Stimulated activated CD4-positive, alpha-beta T cell treated with anti-CD3 and anti-CD28 coated beads, Interleukin-1b, Interleukin-23, amount 100 ng/mL, for 24 hours (primary cell): Measurements from ENCODE around the gene UBE2Z.
"Not testable (repeated sequence)": the region's sequence is repeated elsewhere in the genome, so short reads cannot be mapped to it uniquely, and the experiment has no call there.

ENCODE experiments used
- DNase-seq, 4 experiments: peaks; one replicate each; pipeline ENCODE4 v3.0.0-alpha.2; 2020; ENCODE audit warnings: low read depth in 4 of 4, low spot score in 1 of 4

UBE2Z gene

GRCh38 chr17:48908047-48908843 is at the start of gene UBE2Z:
Gene UBE2Z (plus strand): TSS chr17:48908407. CDS start chr17:48908504, 97 bp downstream.
- DNase-seq, result peak; percentile 70 to 88 (median 77)

GRCh38 chr17:48860034-48860433 is 48.2 kb upstream of the UBE2Z start:
- no peak for DNase-seq

- no peak for DNase-seq
These were observed 47.8 kb upstream of the UBE2Z start for GRCh38 chr17:48860456-48860855.

GRCh38 chr17:48868916-48869500 is 39.2 kb upstream of the UBE2Z start:
- no peak for DNase-seq

GRCh38 chr17:48869821-48870318 is 38.3 kb upstream of the UBE2Z start:
- DNase-seq, result no peak

- no peak for DNase-seq
These were observed 37.1 kb upstream of the UBE2Z start for GRCh38 chr17:48871035-48871550.

- DNase-seq, result no peak
These were observed 36.5 kb upstream of the UBE2Z start for GRCh38 chr17:48871551-48872351.

GRCh38 chr17:48872409-48872808 is 35.8 kb upstream of the UBE2Z start:
- DNase-seq, result not testable (repeated sequence)

- no peak for DNase-seq
These were observed 35.0 kb upstream of the UBE2Z start for GRCh38 chr17:48873209-48873608.

- DNase-seq, result no peak
These were observed 34.3 kb upstream of the UBE2Z start for GRCh38 chr17:48873696-48874443.

- peak in 1 of 4 experiments; percentile 24 for DNase-seq
These were observed 29.0 kb upstream of the UBE2Z start for GRCh38 chr17:48878920-48879898.

GRCh38 chr17:48882272-48882671 is 25.9 kb upstream of the UBE2Z start:
- DNase-seq, result no peak

- no peak for DNase-seq
These were observed 25.0 kb upstream of the UBE2Z start for GRCh38 chr17:48883171-48883570.

- DNase-seq, result no peak
These were observed 18.1 kb upstream of the UBE2Z start for GRCh38 chr17:48890086-48890485.

GRCh38 chr17:48892940-48893645 is 15.1 kb upstream of the UBE2Z start:
- no peak for DNase-seq

GRCh38 chr17:48893646-48894508 is 14.3 kb upstream of the UBE2Z start:
- no peak for DNase-seq

- DNase-seq, result no peak
These were observed 13.3 kb upstream of the UBE2Z start for GRCh38 chr17:48894886-48895285.

- DNase-seq, result no peak
These were observed 7.0 kb upstream of the UBE2Z start for GRCh38 chr17:48901241-48901640.
